ENCODE results near the gene PIGN. TPM values are rescaled to one million over a fixed set of nuclear protein-coding genes. Genes with fewer than 3 reads are reported as not detected.

The PIGN gene
- total and polyA plus RNA-seq, 8 donors = 2.0 to 113 (median 23.8) TPM

DNA sequence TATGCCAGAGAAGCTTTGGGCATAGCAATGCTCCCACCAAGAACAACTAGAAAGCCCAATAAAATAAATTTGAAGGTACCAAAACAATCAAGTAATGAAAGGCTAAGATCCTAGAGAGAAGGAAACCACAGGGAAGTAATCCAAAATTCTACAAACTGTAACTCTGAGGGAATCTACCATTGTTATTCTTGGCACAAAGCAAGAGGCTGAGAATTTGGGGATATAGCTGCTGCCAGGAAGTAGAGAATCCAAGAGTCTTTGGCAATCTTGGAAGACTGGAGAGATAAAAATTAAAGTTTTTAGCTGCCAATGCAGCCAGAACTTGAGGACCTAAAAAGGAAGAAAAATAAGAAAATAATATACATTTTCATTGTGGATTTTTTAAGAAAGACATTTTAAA lies 68.5 kb downstream of the PIGN start:
- Histone ChIP-seq H3K4me1 (no peaks in the 10 kb centered on the region), H3K27ac (no peak overlapping the region)
- intact Hi-C loops (cut with DNase I; ENCODE audit: low total_unique reads) = no loop called here

DNA sequence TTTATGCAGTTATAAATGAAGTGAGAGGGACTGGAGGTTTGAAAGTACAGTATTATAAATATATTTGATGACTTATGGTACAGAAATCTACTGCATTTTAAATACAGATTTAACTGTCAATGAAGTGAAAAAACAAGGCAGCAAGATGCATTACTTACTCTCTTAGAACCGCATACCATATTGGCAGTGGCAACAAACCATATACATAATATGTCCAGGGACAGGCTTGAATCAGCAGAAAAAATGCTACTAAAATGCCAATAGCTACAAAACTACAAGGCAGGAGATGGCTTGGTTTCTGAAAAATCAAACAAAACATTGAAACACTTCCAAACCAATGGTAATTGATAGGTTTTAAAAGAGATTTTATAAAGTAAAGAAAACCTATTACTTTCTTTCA lies 77.2 kb downstream of the PIGN start:
- WGBS, 5 donors = 77 to 93% (median 91%) methylated on average over 1 of the region's 1 CpG

More for the DNA sequence above, 68.5 kb downstream of the PIGN start:
- TF ChIP-seq POLR2AphosphoS5 (IDR thresholded peaks at IDR 0.05) (no peak), POLR2A (IDR thresholded peaks at IDR 0.05) (no peak), EP300 (IDR thresholded peaks at IDR 0.05) (no peak)
- TF ChIP-seq, protein P1, sequence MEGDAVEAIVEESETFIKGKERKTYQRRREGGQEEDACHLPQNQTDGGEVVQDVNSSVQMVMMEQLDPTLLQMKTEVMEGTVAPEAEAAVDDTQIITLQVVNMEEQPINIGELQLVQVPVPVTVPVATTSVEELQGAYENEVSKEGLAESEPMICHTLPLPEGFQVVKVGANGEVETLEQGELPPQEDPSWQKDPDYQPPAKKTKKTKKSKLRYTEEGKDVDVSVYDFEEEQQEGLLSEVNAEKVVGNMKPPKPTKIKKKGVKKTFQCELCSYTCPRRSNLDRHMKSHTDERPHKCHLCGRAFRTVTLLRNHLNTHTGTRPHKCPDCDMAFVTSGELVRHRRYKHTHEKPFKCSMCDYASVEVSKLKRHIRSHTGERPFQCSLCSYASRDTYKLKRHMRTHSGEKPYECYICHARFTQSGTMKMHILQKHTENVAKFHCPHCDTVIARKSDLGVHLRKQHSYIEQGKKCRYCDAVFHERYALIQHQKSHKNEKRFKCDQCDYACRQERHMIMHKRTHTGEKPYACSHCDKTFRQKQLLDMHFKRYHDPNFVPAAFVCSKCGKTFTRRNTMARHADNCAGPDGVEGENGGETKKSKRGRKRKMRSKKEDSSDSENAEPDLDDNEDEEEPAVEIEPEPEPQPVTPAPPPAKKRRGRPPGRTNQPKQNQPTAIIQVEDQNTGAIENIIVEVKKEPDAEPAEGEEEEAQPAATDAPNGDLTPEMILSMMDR (IDR thresholded peaks at IDR 0.05) = no peak
- Histone ChIP-seq H3K9me3 (no peaks in the 10 kb centered on the region), H3K4me3 (no peak overlapping the region), H3K36me3 (no peaks in the 10 kb centered on the region), H3K27me3 (no peaks in the 10 kb centered on the region)
- DNase-seq = no peak

DNA sequence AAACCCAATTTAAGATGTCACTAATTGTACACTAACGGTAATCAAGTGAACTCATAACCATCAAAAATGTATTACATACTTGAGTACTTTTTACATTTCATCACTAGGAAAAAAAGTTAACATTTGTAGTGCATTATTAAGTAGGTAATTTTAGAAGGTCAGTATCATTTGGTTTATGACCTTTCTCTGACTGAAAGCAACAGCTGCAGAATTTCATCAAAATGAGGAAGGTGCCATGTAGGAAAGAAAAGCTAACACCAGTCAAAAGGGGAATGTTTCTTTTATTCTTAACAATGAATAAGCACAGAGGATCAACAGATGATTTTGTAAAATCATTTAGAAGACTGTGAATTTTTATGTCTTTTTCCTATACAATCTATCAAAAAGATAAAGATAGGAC lies 79.0 kb downstream of the PIGN start:
- DNase-seq = no peak
- H3K9me3 ChIP-seq = no peaks in the 10 kb centered on the region
- no peak overlapping the region for H3K27ac ChIP-seq
- intact Hi-C loops (cut with DNase I; ENCODE audit: low total_unique reads) = no loop called here
- WGBS, 5 donors = 93 to 99% (median 98%) methylated on average over 1 of the region's 1 CpG
- TF ChIP-seq POLR2A (IDR thresholded peaks at IDR 0.05) (no peak), POLR2AphosphoS5 (IDR thresholded peaks at IDR 0.05) (no peak), EP300 (IDR thresholded peaks at IDR 0.05) (no peak)
- TF ChIP-seq, protein P1 (IDR thresholded peaks at IDR 0.05) = no peak
- no peak overlapping the region for H3K4me3 ChIP-seq
- H3K4me1 ChIP-seq = peaks cover 0 to 5% (median 0%) of the 10 kb centered on the region in 4 donors
- H3K27me3 ChIP-seq = no peaks in the 10 kb centered on the region
- peaks cover 0 to 14% (median 12%) of the 10 kb centered on the region in 4 donors for H3K36me3 ChIP-seq

More for the DNA sequence above, 77.2 kb downstream of the PIGN start:
- H3K27ac ChIP-seq = no peak overlapping the region
- H3K36me3 ChIP-seq = peaks cover 0 to 14% (median 10%) of the 10 kb centered on the region in 4 donors
- no peaks in the 10 kb centered on the region for H3K9me3 ChIP-seq
- H3K4me1 ChIP-seq = peaks cover 0 to 5% (median 0%) of the 10 kb centered on the region in 4 donors
- H3K27me3 ChIP-seq = no peaks in the 10 kb centered on the region
- H3K4me3 ChIP-seq = no peak overlapping the region
- intact Hi-C loops (cut with DNase I; ENCODE audit: low total_unique reads) = no loop called here
- no peak for DNase-seq
- TF ChIP-seq POLR2AphosphoS5 (IDR thresholded peaks at IDR 0.05) = no peak

DNA sequence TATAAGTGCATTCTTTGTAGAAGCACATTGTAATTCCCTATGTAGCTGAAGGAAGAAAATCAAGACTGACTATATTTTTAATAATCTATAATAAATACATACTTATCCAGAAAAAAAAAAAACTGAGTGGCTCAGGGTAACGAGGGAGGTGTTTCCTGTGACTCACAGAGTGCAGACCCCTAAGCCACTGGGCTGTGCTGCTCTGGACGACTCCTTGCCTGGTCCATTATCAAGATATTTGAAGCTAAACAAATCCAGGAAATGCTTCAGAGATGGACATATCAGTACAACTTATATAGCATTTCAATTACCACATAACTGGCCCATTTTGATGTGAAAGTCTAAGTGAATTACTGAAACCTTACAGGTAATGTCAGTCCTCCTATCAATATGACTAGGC lies 80.6 kb downstream of the PIGN start:
- DNase-seq = no peak
- H3K9me3 ChIP-seq = no peaks in the 10 kb centered on the region
- intact Hi-C loops (cut with DNase I; ENCODE audit: low total_unique reads) = no loop called here

DNA sequence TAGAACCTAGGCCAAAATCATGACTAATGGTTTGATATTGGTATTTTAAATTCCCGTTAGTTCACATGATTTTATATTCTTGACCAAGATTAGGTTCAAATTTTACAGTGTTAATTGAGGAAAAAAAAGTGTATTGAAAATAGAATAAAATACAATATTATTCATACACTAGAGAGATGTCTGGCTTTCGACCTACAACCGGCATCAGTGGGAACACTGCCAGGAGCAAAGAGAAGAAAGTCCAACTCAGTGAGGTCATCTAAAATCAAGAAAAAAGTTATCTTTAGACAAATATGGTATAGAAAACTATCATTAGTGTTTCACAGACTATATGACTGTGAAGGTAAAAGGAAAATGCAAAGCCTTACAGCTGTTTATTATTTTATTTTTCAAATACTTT lies 81.5 kb downstream of the PIGN start:
- Histone ChIP-seq H3K4me1 (peaks cover 0 to 5% (median 0%) of the 10 kb centered on the region in 4 donors), H3K4me3 (no peak overlapping the region), H3K27me3 (no peaks in the 10 kb centered on the region), H3K36me3 (peaks cover 0 to 36% (median 29%) of the 10 kb centered on the region in 4 donors), H3K27ac (no peak overlapping the region), H3K9me3 (no peaks in the 10 kb centered on the region)
- intact Hi-C loops (cut with DNase I; ENCODE audit: low total_unique reads) = no loop called here
- 50 to 75% (median 59%) methylated on average over 3 of the region's 3 CpGs for WGBS, 5 donors
- peak in 1 of 2 donors; percentile 52 for DNase-seq
- TF ChIP-seq POLR2A (IDR thresholded peaks at IDR 0.05) (no peak), POLR2AphosphoS5 (IDR thresholded peaks at IDR 0.05) (no peak), EP300 (IDR thresholded peaks at IDR 0.05) (no peak)
- TF ChIP-seq, protein P1 (IDR thresholded peaks at IDR 0.05) = no peak

More for the DNA sequence above, 80.6 kb downstream of the PIGN start:
- Histone ChIP-seq H3K36me3 (peaks cover 0 to 27% (median 23%) of the 10 kb centered on the region in 4 donors), H3K4me1 (peaks cover 0 to 5% (median 0%) of the 10 kb centered on the region in 4 donors), H3K27ac (no peak overlapping the region), H3K4me3 (no peak overlapping the region), H3K27me3 (no peaks in the 10 kb centered on the region)
- 60 to 77% (median 74%) methylated on average over 2 of the region's 2 CpGs for WGBS, 5 donors
- TF ChIP-seq, protein P1 (IDR thresholded peaks at IDR 0.05) = no peak
- no peak for TF ChIP-seq POLR2A (IDR thresholded peaks at IDR 0.05)
